HAP-1 (cell line): ENCODE data around the gene LEMD3.
A peak's percentile ranks its signal among the peaks of the same experiment; 100 is the strongest.

Source experiments
- DNase-seq, 2 experiments: peaks; one replicate each; pipeline ENCODE4 v3.0.0-alpha.2; 2016 to 2020; ENCODE audit warnings: low spot score in 2 of 2
- H3K27me3 ChIP-seq: fragments of 250-450 bp; sonication (Bioruptor Pico); 2 replicates; pipeline ENCODE4 v1.5.1; 2020; ENCODE audit warnings: low read depth, mild to moderate bottlenecking, moderate library complexity
- H3K36me3 ChIP-seq: fragments of 250-450 bp; sonication (Bioruptor Pico); replicated peaks from 2 replicates; pipeline ENCODE4 v1.5.1; 2020; ENCODE audit warnings: mild to moderate bottlenecking
- H3K4me1 ChIP-seq: fragments of 250-450 bp; sonication (Bioruptor Pico); 2 replicates; pipeline ENCODE4 v1.5.1; 2020; ENCODE audit warnings: mild to moderate bottlenecking
- H3K4me3 ChIP-seq: fragments of 250-450 bp; sonication (Bioruptor Pico); 2 replicates; pipeline ENCODE4 v1.5.1; 2020; ENCODE audit warnings: mild to moderate bottlenecking, moderate library complexity
- H3K9me3 ChIP-seq: fragments of 250-450 bp; sonication (Bioruptor Pico); 2 replicates; pipeline ENCODE4 v1.5.1; 2020; ENCODE audit warnings: mild to moderate bottlenecking, moderate library complexity
- in situ Hi-C: fragments of 300-500 bp; cut with MboI; formaldehyde crosslinking; loops from 3 replicates; pipeline ENCODE4 v1.14.3; 2020; ENCODE audit warnings: low sequenced_read_pairs, inconsistent platforms, mixed read lengths

Gene LEMD3

DNA sequence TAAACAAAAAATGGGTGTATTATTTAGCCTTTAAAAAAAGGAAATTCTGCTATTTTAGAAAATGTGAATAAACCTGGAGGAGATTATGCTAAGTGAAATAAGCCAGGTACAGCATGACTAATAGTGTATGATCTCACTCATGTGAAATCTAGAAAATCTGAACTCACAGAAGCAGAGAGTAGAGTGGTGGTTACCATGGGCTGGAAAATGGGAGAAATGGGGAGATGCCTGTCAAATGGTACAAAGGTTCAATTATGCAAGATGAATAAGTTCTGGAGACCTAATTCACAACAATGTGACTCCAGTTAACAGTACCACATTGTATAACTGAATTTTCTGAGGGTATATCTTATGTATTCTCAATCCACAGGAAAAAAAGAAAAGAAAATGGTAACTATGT is 17.4 kb upstream of the LEMD3 start:
- no peak for DNase-seq
- no peaks in the 10 kb centered on the region for H3K36me3 ChIP-seq
- in situ Hi-C loops: no loop called here
- no peak overlapping the region for H3K4me3 ChIP-seq
- H3K4me1 ChIP-seq: no peaks in the 10 kb centered on the region
- H3K9me3 ChIP-seq: no peaks in the 10 kb centered on the region
- peaks cover 3% of the 10 kb centered on the region; the same call in 1 of the 2 replicates for H3K27me3 ChIP-seq

DNA sequence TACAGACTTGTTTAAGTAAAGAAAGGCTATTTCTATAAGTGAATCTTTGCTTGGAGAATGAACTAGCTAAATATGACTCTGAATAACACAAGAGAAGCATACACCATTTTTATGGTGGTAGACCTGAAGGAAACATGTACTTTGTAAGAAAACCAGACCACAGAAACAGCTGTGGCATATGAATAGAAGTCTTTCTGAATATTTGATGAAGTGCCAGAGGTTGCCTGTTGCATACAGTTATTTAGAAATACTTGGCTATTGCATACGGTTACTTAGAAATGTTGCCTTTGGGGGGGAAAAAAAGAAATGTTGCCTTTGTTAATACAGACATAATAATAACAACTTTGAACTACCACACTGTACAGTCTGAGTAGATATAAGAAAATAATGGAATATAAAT is 16.8 kb upstream of the LEMD3 start:
- Histone ChIP-seq H3K4me3 (no peak overlapping the region), H3K9me3 (no peaks in the 10 kb centered on the region), H3K4me1 (no peaks in the 10 kb centered on the region), H3K27me3 (peaks cover 3% of the 10 kb centered on the region; the same call in 1 of the 2 replicates), H3K36me3 (no peaks in the 10 kb centered on the region)
- DNase-seq: no peak
- in situ Hi-C loops: no loop called here

DNA sequence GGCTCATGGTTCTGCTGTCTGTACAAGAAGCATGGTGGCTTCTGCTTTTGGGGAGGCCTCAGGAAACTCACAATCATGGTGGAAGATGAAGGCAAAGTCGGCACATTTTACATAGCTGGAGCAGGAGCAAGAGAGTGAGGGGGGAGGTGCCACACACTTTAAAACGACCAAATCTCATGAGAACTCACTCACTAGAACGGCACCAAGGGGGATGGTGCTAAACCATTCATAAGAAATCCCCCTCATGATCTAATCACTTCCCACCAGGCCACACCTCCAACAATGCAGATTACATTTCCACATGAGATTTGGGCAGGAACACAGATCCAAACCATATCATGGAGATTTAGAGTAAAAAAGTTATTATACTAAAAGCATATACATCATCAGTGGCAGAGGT is 13.6 kb upstream of the LEMD3 start:
- Histone ChIP-seq H3K4me1 (no peaks in the 10 kb centered on the region), H3K36me3 (no peaks in the 10 kb centered on the region), H3K4me3 (no peak overlapping the region), H3K27me3 (peaks cover 9% of the 10 kb centered on the region; the same call in 1 of the 2 replicates), H3K9me3 (no peaks in the 10 kb centered on the region)
- no peak for DNase-seq
- in situ Hi-C loops: no loop called here

- no peak for DNase-seq
- Histone ChIP-seq H3K27me3 (peaks cover 11% of the 10 kb centered on the region), H3K4me1 (no peaks in the 10 kb centered on the region), H3K9me3 (no peaks in the 10 kb centered on the region), H3K36me3 (no peaks in the 10 kb centered on the region), H3K4me3 (no peak overlapping the region)
- in situ Hi-C loops: no loop called here
Observed at GRCh38 chr12:65156366-65156841, 13.0 kb upstream of the LEMD3 start.

- Histone ChIP-seq H3K4me3 (no peak overlapping the region), H3K36me3 (no peaks in the 10 kb centered on the region), H3K4me1 (no peaks in the 10 kb centered on the region), H3K9me3 (no peaks in the 10 kb centered on the region), H3K27me3 (peaks cover 11% of the 10 kb centered on the region)
- in situ Hi-C loops: no loop called here
- DNase-seq: no peak
Observed at GRCh38 chr12:65157091-65157490, 12.3 kb upstream of the LEMD3 start.

GRCh38 chr12:65162609-65163008 is 6.8 kb upstream of the LEMD3 start:
- in situ Hi-C loops: no loop called here
- no peaks in the 10 kb centered on the region for H3K9me3 ChIP-seq
- H3K4me3 ChIP-seq: no peak overlapping the region
- H3K4me1 ChIP-seq: no peaks in the 10 kb centered on the region
- no peaks in the 10 kb centered on the region for H3K36me3 ChIP-seq
- H3K27me3 ChIP-seq: peaks cover 20% of the 10 kb centered on the region
- DNase-seq: no peak

GRCh38 chr12:65164244-65164643 is 5.1 kb upstream of the LEMD3 start:
- H3K4me1 ChIP-seq: peaks cover 5% of the 10 kb centered on the region
- in situ Hi-C loops: no loop called here
- peaks cover 20% of the 10 kb centered on the region for H3K27me3 ChIP-seq
- DNase-seq: no peak
- no peaks in the 10 kb centered on the region for H3K9me3 ChIP-seq
- H3K4me3 ChIP-seq: no peak overlapping the region
- no peaks in the 10 kb centered on the region for H3K36me3 ChIP-seq

DNA sequence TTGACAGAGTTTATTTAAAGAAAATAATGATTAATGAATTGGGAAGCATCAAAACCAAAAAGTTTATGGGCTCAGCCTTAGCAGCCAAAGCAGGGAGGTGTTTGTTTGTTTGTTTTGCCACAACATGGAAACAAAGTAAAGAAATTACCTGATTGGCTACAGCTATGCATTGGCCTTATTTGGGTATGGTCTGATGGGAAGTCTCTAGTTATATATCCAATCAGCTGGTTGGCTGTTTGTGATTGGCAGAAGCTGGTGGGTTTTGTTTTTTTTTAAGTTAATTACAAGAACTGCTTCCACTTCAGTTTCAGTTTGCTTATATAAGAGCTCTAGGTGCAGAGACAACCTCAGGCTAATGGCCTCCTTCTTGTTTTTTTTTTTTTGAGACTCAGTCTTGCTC is 4.6 kb upstream of the LEMD3 start:
- Histone ChIP-seq H3K36me3 (peaks cover 3% of the 10 kb centered on the region), H3K9me3 (no peaks in the 10 kb centered on the region), H3K4me3 (no peak overlapping the region), H3K4me1 (peaks cover 5% of the 10 kb centered on the region), H3K27me3 (peaks cover 16% of the 10 kb centered on the region)
- in situ Hi-C loops: no loop called here
- DNase-seq: no peak

DNA sequence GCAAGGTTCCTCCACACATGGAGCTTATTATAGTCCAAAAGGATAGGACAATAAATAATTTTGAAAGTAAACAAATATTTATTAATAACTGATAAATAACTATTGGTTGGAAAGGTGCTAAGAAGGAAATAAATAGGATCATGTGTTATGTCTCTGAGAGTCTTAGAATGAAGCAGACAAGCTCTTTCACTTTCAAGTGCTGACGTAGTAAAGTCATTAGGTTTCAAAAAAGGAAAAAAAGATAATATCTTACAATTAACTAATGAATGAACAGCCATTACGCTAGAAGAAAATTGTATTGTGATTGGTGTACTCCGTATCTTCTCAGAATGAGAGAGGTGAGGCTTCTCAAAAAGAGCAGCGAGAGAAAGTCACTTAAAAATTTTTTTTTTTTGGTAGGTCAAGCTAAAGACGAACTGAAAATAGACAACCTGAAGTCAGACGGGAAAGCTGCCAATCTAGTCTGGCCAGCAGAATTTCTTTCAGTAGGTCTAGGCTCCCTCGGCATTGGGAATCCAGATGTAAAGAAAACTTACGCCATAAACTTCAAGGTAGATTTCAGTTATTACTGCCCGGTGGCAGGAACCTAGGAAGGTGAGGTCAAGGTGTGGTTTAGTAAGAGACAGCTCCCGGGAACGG is 583 bp upstream of the LEMD3 start:
- DNase-seq: no peak
- H3K36me3 ChIP-seq: peaks cover 9% of the 10 kb centered on the region
- H3K4me3 ChIP-seq: peak overlapping the region; percentile 88
- H3K4me1 ChIP-seq: peaks cover 22% of the 10 kb centered on the region
- H3K9me3 ChIP-seq: no peaks in the 10 kb centered on the region
- in situ Hi-C loops: no loop called here
- H3K27me3 ChIP-seq: 0 out of 2 replicates have a peak, but pooled peaks cover 3% of the 10 kb centered on the region

DNA sequence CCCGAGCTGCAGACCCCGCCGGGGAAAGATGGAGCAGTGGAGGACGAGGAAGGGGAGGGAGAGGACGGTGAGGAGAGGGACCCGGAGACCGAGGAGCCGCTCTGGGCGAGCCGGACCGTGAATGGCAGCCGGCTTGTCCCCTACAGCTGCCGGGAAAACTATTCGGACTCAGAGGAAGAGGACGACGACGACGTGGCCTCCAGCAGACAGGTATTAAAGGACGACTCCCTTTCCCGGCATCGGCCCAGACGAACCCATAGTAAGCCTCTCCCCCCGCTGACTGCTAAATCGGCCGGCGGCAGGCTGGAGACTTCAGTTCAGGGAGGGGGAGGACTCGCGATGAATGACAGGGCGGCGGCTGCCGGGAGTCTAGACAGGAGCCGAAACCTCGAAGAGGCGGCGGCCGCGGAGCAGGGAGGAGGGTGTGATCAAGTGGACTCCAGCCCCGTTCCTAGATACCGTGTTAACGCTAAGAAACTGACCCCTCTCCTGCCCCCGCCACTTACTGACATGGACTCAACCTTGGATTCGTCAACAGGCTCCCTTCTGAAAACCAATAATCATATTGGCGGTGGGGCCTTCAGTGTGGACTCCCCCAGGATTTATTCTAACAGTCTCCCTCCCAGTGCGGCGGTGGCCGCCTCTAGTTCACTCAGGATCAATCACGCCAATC is 962 bp downstream of the LEMD3 start:
- peak overlapping the region; percentile 88 for H3K4me3 ChIP-seq
- in situ Hi-C loops: no loop called here
- 0 out of 2 replicates have a peak, but pooled peaks cover 3% of the 10 kb centered on the region for H3K27me3 ChIP-seq
- H3K9me3 ChIP-seq: no peaks in the 10 kb centered on the region
- H3K4me1 ChIP-seq: peaks cover 27% of the 10 kb centered on the region
- H3K36me3 ChIP-seq: peaks cover 9% of the 10 kb centered on the region
- peak; percentile 59 to 75 for DNase-seq

GRCh38 chr12:65171073-65171472 is 1.7 kb downstream of the LEMD3 start:
- H3K27me3 ChIP-seq: no peaks in the 10 kb centered on the region
- peak overlapping the region; percentile 88 for H3K4me3 ChIP-seq
- H3K9me3 ChIP-seq: no peaks in the 10 kb centered on the region
- peaks cover 27% of the 10 kb centered on the region for H3K4me1 ChIP-seq
- in situ Hi-C loops: no loop called here
- DNase-seq: no peak
- peaks cover 9% of the 10 kb centered on the region for H3K36me3 ChIP-seq

DNA sequence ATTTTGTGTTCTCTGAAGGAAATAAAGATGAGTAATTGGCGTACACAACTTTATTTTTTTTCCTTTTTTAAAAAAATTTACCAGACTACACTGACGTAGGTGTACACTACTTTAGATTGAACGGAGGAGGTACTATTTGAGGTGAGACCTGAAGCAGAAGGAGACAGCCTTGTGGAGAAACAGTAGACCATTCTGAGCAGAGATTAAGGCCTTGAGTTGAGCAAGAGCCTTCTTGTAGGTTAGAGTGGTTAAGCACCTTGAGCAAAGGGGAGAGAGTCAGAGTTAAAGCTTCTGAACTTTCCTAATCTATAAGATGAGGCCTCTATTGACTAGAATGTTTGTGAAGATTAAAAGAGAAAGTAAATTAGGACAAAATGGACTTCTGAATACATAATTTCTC is 2.5 kb downstream of the LEMD3 start:
- peaks cover 9% of the 10 kb centered on the region for H3K36me3 ChIP-seq
- no peak for DNase-seq
- H3K27me3 ChIP-seq: no peaks in the 10 kb centered on the region
- H3K9me3 ChIP-seq: no peaks in the 10 kb centered on the region
- peaks cover 27% of the 10 kb centered on the region for H3K4me1 ChIP-seq
- in situ Hi-C loops: no loop called here
- H3K4me3 ChIP-seq: peak overlapping the region; percentile 88

DNA sequence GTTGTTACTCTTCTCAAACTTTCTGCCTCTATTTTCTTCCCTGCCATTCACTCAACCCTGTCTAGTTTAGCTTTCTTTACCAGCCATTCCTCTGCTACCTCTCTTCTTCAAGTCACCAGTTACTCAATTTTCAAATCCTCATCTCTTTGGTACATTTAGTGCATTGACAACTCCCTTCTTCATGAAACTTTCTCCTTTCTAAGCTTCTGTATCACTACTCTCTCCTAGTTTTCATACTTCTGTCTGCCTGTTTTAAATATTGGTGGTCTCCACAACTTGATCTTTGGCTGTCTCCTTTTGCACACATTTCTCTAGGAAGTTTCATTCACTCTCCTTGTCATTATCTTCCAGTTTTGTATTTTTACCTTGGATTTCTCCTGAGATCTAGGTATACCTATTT is 6.0 kb downstream of the LEMD3 start:
- H3K4me3 ChIP-seq: no peak overlapping the region
- H3K9me3 ChIP-seq: no peaks in the 10 kb centered on the region
- in situ Hi-C loops: no loop called here
- peaks cover 5% of the 10 kb centered on the region; the same call in 1 of the 2 replicates for H3K36me3 ChIP-seq
- no peaks in the 10 kb centered on the region for H3K27me3 ChIP-seq
- H3K4me1 ChIP-seq: peaks cover 24% of the 10 kb centered on the region
- DNase-seq: no peak

DNA sequence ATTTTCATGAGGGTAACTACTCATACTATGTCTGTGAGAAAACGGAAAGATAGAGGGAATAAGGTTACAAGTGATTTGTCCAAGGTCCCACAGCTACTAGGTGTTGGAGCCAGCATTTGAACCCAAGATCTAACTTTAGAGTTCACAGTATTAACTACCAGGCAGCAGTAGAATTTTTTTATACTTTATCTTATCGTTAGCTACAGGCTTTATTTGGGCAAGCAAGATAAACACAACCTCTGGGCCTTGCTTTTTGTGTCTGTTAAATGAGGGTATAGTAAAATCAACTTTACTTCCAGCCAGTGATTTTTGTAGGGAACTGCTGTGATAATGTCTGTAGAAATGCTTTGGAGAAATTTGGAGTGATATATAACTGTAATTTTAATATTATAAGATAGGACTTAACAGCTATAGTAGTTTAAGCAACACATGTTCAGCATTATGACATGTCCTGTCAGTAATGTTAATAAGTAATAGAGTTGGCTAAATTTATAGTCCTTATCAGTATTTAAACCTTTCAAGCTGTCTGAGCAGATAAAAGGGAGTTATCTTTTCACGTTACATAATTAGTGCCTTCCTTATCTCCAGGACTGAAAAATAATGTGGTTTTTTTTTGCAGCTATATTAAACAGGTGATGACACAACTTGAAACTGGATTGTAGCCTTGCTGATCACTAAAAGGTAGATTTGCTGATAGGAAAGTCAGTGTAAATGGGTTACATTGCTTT is 12.8 kb downstream of the LEMD3 start:
- no peaks in the 10 kb centered on the region for H3K27me3 ChIP-seq
- in situ Hi-C loops: no loop called here
- H3K9me3 ChIP-seq: no peaks in the 10 kb centered on the region
- peaks cover 3% of the 10 kb centered on the region; the same call in 1 of the 2 replicates for H3K4me1 ChIP-seq
- no peaks in the 10 kb centered on the region for H3K36me3 ChIP-seq
- no peak overlapping the region for H3K4me3 ChIP-seq
- no peak for DNase-seq
